ENCODE data around the gene NUDT16. TPM values are rescaled to one million over a fixed set of nuclear protein-coding genes. Genes with fewer than 3 reads are reported as not detected.

Gene NUDT16
- total and polyA plus RNA-seq, 9 of the 15 experiments (the other 6 are each of a cell fraction or from before 2014, with no cell fraction given), result 1.5 to 11.4 (median 7.6) TPM

DNA sequence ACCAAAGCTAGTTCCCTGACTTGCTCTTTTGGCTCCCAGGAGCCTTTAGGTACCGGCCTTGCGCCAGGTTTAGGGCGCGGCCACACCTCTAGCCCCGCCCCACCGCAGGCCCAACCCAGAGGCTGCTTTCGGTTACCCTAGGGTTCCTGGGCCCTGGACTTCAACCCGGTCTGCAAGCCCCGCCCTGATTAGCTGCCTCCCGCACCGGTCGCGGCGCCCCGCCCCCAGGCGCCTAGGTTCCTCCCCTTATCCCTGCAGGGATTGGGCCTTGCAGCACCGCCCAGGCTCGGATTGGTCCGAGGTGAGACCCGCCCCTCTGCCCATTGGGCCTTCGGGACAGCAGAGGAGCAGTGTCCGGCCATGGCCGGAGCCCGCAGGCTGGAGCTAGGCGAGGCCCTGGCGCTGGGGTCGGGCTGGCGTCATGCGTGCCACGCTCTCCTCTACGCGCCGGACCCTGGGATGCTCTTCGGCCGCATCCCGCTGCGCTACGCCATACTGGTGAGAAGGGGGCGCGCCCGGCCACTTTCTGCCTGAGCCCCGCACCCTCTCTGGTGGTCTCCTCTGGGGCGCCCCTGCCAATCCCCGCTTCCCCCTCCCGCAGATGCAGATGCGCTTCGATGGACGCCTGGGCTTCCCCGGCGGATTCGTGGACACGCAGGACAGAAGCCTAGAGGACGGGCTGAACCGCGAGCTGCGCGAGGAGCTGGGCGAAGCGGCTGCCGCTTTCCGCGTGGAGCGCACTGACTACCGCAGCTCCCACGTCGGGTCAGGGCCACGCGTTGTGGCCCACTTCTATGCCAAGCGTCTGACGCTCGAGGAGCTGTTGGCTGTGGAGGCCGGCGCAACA lies at the start of gene NUDT16 (continued):
- TF ChIP-seq, protein P1, sequence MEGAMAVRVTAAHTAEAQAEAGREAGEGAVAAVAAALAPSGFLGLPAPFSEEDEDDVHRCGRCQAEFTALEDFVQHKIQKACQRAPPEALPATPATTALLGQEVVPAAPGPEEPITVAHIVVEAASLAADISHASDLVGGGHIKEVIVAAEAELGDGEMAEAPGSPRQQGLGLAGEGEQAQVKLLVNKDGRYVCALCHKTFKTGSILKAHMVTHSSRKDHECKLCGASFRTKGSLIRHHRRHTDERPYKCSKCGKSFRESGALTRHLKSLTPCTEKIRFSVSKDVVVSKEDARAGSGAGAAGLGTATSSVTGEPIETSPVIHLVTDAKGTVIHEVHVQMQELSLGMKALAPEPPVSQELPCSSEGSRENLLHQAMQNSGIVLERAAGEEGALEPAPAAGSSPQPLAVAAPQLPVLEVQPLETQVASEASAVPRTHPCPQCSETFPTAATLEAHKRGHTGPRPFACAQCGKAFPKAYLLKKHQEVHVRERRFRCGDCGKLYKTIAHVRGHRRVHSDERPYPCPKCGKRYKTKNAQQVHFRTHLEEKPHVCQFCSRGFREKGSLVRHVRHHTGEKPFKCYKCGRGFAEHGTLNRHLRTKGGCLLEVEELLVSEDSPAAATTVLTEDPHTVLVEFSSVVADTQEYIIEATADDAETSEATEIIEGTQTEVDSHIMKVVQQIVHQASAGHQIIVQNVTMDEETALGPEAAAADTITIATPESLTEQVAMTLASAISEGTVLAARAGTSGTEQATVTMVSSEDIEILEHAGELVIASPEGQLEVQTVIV (CRISPR knock-in tag; IDR thresholded peaks at IDR 0.05; ENCODE audit: borderline replicate concordance), result no peak
- TF ChIP-seq ZNF696 (CRISPR knock-in tag; conservative IDR thresholded peaks at IDR 0.05) (no peak), JUN (IDR thresholded peaks at IDR 0.05; ENCODE audit: borderline replicate concordance, low read depth, low read length) (no peak), JUN (CRISPR knock-in tag; IDR thresholded peaks at IDR 0.05; ENCODE audit: borderline replicate concordance) (no peak; the same call in 1 of the 2 replicates), GABPB1 (CRISPR knock-in tag; IDR thresholded peaks at IDR 0.05) (peak; percentile 50; the same call in 1 of the 2 replicates), LARP7 (IDR thresholded peaks at IDR 0.05) (no peak), KAT8 (IDR thresholded peaks at IDR 0.05; ENCODE audit: low read depth) (no peak), AFF4 (CRISPR knock-in tag; IDR thresholded peaks at IDR 0.05) (0 out of 2 replicates have a peak, but pooled peaks have one; percentile 31), NR1H2 (CRISPR knock-in tag; IDR thresholded peaks at IDR 0.05) (no peak), NR4A1 (CRISPR knock-in tag; IDR thresholded peaks at IDR 0.05) (no peak), NR4A1 (tag; IDR thresholded peaks at IDR 0.05) (no peak), ESRRA (IDR thresholded peaks at IDR 0.05; ENCODE audit: borderline replicate concordance, low read depth) (peak; percentile 32; the same call in 1 of the 2 replicates), TSC22D4 (tag; IDR thresholded peaks at IDR 0.05) (no peak), TAF9B (IDR thresholded peaks at IDR 0.05; ENCODE audit: partially characterized antibody) (peak; percentile 15), CAMTA2 (CRISPR knock-in tag; conservative IDR thresholded peaks at IDR 0.05) (no peak), E2F3 (CRISPR knock-in tag; IDR thresholded peaks at IDR 0.05) (no peak), RNF2 (IDR thresholded peaks at IDR 0.05) (no peak; the same call in 1 of the 2 replicates), PML (IDR thresholded peaks at IDR 0.05; ENCODE audit: low read length) (no peak)

Data from K562 (cell line).